IPS-18c (cell line): ENCODE results near the gene CDK5.
A peak's percentile ranks its signal among the peaks of the same experiment; 100 is the strongest.
"Not testable (repeated sequence)": the region's sequence is repeated elsewhere in the genome, so short reads cannot be mapped to it uniquely, and the experiment has no call there.

Source experiments
- H3K4me3 ChIP-seq: 2 replicates; pipeline ENCODE4 v1.7.0; 2013; ENCODE audit warnings: low read depth, mild to moderate bottlenecking, low read length, moderate library complexity; ENCODE audit not compliant: insufficient read depth
- H3K9me3 ChIP-seq: one replicate; pipeline ENCODE4 v1.6.1; 2013; ENCODE audit warnings: mild to moderate bottlenecking, low read length, moderate library complexity; ENCODE audit not compliant: control insufficient read depth, insufficient read depth

CDK5 gene

DNA sequence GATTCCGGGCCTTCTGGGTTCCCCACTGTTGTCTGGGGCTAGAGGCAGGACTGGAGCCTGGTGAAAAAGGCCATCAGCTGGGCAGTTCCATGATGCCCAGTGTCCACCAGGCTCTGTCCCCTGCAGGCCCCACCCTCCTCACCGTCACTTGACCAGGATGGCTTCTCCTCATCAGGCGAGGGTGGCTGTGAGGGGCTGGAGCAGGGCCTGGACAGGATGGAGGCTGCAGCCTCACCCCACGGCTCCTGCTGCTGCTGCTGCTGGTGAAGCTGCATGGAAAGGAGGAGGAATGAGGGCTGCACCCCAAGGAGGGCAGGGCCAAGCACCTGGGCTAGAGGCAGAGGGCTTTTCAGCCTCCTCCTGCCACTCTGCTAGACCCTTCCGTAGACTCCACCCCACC, 41.7 kb downstream of the CDK5 start:
- Histone ChIP-seq H3K9me3 (peaks cover 2% of the 10 kb centered on the region), H3K4me3 (no peak overlapping the region)

DNA sequence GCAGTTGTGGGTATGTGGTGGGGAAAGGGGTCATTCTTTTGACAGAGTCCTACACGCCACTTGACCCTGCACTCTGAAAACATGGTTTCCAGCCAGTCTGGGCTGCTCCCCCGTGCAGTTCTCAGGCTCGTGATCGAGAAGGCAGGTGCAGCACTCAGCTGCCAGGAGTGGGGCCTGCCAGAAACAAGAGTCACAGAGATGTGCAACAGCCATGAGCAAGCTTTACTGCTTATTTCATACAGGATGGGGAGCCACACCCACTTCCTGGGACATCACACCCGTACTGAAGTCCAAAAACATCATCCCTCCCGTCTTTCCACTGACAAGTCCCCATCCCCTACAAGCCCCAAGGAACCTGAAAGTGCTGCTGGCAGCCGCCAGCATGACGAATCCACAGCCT, 42.7 kb downstream of the CDK5 start:
- no peak overlapping the region for H3K4me3 ChIP-seq
- H3K9me3 ChIP-seq, result peaks cover 2% of the 10 kb centered on the region

GRCh38 chr7:151013733-151014497, 43.8 kb downstream of the CDK5 start:
- Histone ChIP-seq H3K4me3 (no peak overlapping the region), H3K9me3 (peaks cover 2% of the 10 kb centered on the region)

DNA sequence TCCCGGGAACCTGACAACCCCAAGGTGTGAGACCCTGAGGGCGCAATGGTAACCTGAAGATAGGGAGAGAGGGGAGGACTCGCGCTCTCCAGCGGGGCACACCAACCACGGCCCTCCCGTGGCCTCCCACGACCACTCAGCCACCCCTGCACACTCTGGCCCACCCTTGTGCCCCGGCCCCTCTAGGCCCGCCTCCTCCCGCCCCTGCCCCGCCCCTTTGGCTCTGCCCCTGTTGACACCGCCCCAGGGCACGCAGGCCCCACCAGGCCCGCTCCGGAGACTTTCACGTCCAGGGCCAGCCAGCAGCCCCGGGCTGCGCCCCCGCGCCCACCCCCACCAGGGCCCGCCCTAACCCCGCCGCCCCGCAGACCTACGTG, 44.4 kb downstream of the CDK5 start:
- no peak overlapping the region for H3K4me3 ChIP-seq
- H3K9me3 ChIP-seq, result no peaks in the 10 kb centered on the region

- Histone ChIP-seq H3K4me3 (no peak overlapping the region), H3K9me3 (no peaks in the 10 kb centered on the region)
Observed at GRCh38 chr7:151012911-151013347, 44.8 kb downstream of the CDK5 start.

GRCh38 chr7:151012031-151012692, 45.5 kb downstream of the CDK5 start:
- Histone ChIP-seq H3K4me3 (no peak overlapping the region), H3K9me3 (no peaks in the 10 kb centered on the region)

DNA sequence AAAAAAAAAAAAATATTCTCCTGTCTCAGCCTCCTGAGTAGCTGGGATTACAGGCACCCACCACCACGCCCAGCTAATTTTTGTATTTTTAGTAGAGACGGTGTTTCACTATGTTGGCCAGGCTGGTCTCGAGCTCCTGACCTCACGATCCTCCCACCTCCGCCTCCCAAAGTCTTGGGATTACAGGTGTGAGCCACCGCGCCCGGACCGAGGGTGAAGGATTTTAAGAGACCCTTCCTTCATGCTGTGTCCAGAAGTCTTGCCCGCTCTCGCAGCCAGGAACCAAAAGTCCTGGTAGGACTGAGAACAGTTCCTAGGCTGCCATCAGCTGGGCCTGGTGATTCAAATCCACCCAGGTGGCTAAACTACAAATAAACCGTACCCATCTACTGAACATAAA, 46.1 kb downstream of the CDK5 start:
- not testable (repeated sequence) for H3K4me3 ChIP-seq, H3K9me3 ChIP-seq

DNA sequence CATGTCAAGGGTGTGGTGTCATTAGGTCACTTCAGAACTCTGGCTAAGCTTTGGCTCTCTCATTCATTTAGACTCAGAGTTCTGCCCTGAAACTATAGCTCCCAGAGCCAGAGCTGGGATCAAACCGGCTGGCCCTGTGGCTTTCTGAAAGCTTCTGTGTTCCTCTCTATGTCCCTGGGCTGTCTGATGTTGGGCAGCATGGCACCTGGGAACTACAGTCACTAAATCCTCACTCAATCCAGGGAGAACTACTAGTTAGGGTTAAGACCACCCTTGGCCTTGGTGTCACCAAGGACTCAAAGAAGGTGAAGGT, 46.6 kb downstream of the CDK5 start:
- Histone ChIP-seq H3K9me3 (no peaks in the 10 kb centered on the region), H3K4me3 (peak overlapping the region; percentile 26; the same call in 1 of the 2 replicates)

- Histone ChIP-seq H3K9me3 (no peaks in the 10 kb centered on the region), H3K4me3 (peak overlapping the region; percentile 26)
Observed at GRCh38 chr7:151010307-151011096, 47.2 kb downstream of the CDK5 start.

GRCh38 chr7:151010037-151010306, 47.7 kb downstream of the CDK5 start:
- Histone ChIP-seq H3K9me3 (no peaks in the 10 kb centered on the region), H3K4me3 (peak overlapping the region; percentile 26)

DNA sequence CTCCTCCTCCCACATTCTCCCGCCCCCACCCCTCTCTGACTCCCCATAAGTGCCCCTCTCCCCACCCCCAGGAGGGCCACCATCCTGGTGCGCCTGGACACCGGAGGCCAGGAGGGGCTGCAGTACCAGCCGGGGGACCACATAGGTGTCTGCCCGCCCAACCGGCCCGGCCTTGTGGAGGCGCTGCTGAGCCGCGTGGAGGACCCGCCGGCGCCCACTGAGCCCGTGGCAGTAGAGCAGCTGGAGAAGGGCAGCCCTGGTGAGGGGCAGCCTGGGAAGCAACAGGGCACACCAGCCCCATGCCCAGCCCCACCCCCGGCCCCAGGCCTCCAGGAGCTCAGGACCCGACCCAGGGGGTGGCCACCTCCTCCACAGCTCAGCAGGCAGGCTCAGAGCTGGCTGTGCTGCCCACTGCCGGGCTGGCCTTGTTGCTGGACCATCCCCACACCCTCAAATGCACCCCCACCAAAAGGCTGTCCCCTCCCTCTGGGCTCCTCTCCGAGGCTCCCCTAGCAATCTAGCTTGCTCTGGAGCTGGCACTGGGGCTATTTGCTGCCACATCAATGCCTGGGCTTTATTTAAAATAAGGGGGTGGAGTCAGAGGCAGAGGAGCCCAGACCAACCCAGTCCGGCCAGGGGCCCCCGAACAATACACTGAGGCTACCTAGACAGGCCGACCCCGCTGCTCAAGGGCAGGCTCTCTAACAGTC, 48.2 kb downstream of the CDK5 start:
- Histone ChIP-seq H3K4me3 (no peak overlapping the region), H3K9me3 (no peaks in the 10 kb centered on the region)

DNA sequence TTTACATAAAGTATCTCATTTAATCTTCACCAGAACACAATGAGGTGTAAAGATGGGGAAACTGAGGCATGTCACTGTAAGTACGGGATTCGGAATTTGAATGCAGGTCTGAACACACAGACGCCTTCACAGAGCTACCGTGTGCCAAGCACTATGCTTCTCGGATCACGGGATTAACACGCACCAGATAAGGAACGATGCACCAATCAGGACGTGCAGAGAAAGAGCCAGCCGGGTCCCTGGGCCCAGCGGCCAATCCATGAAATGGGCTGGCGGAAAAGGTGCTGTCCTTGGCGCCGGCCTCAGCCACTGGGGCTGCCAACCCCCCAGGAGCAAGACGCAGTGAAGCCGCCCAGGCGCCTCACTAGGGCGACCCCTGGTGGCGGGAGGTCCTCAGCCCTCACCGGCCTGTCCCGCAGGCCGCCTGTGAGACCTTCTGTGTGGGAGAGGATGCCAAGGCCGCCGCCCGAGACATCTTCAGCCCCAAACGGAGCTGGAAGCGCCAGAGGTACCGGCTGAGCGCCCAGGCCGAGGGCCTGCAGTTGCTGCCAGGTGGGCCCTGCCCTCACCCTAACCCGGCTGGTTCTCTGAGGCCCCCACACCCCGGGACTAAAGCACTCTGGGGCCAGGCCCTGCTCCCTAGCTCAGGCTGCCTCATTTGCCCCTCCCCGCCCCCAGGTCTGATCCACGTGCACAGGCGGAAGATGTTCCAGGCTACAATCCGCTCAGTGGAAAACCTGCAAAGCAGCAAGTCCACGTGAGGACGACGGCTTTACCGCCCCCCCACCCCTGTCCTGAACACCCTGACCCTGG, 49.0 kb downstream of the CDK5 start:
- Histone ChIP-seq H3K4me3 (peak overlapping the region; percentile 28), H3K9me3 (no peaks in the 10 kb centered on the region)

DNA sequence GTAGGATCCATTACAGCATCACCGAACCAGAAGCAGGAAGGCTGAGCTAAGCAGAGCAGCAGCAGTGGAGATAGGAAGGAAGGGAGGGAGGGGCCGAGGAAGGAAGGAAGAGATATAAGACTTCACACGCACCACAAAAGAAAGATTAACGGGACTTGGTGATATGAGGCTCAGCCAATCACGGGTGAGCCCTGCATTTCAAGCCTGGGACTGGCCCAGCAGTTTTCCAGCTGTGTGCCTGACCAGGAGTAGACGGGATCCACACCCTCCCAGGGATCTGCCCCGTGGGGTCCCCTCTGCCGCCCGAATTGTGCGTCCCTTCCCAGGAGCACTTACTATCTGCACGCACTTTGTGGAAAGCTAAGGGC, 49.6 kb downstream of the CDK5 start:
- H3K9me3 ChIP-seq, result no peaks in the 10 kb centered on the region
- no peak overlapping the region for H3K4me3 ChIP-seq

GRCh38 chr7:151007469-151007898, 50.2 kb downstream of the CDK5 start:
- Histone ChIP-seq H3K9me3 (no peaks in the 10 kb centered on the region), H3K4me3 (no peak overlapping the region)

GRCh38 chr7:151006590-151007300, 51.0 kb downstream of the CDK5 start:
- H3K9me3 ChIP-seq, result no peaks in the 10 kb centered on the region
- H3K4me3 ChIP-seq, result no peak overlapping the region

DNA sequence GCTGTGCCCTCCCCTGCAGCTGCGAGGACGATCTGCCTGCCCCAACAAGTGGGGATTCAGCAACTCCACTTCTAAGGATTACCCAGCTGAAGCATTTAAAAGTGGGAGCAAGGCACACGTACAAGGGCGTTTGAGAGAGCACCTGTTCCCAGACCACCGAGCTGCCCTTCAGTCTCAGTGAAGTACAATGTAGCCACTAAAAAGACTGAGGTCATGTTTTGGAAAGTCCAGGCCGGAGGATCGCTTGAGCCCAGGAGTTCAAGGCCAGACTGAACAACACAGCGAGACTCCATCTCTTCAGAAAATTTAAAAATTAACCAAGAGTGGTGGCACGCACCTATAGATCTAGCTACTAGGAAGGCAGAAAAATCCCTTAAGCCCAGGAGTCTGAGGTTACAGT, 52.1 kb downstream of the CDK5 start:
- Histone ChIP-seq H3K9me3 (no peaks in the 10 kb centered on the region), H3K4me3 (no peak overlapping the region)
